ENCODE data around the gene KRT8.

DNA sequence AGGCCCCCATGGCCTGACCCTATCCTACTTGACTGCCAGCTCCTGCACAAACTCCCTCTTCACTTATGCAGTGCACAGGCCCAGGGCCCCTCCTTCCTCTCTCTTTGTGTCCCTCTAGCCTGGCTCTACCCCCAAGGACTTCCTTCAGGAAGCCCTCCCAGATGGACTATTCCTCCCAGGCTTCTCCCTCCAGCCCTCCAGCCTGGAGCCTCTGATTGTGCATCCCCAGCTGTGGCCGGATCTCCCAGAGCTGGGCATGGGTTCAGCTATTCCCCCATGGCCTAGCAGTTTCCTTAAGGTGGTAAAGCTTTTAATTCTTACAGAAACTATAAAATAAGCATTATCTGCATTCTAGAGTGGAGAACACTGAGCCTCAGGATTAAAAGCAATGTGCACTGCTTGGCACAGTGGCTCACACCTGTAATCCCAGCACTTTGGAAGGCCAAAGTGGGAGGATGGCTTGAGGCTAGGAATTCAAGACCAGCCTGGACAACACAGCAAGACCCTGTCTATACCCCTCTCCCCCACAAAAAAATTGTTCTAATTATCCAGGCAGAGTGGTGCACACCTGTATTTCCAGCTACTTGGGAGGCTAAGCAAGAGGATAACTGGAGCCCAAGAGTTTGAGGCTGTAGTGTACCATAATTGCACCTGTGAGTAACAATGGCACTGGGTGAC lies 16.8 kb upstream of the KRT8 start:
- TF ChIP-seq, protein P1, sequence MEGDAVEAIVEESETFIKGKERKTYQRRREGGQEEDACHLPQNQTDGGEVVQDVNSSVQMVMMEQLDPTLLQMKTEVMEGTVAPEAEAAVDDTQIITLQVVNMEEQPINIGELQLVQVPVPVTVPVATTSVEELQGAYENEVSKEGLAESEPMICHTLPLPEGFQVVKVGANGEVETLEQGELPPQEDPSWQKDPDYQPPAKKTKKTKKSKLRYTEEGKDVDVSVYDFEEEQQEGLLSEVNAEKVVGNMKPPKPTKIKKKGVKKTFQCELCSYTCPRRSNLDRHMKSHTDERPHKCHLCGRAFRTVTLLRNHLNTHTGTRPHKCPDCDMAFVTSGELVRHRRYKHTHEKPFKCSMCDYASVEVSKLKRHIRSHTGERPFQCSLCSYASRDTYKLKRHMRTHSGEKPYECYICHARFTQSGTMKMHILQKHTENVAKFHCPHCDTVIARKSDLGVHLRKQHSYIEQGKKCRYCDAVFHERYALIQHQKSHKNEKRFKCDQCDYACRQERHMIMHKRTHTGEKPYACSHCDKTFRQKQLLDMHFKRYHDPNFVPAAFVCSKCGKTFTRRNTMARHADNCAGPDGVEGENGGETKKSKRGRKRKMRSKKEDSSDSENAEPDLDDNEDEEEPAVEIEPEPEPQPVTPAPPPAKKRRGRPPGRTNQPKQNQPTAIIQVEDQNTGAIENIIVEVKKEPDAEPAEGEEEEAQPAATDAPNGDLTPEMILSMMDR (IDR thresholded peaks at IDR 0.05): no peak
- TF ChIP-seq POLR2AphosphoS5 (IDR thresholded peaks at IDR 0.05; ENCODE audit: insufficient read depth in 1 of 2, low read depth in 1 of 2): no peak
- TF ChIP-seq POLR2A (IDR thresholded peaks at IDR 0.05): no peak
